Ectodermal cell (in vitro differentiated cells): ENCODE data around the gene ECE1.

Source experiments
- H3K27ac ChIP-seq: 2 replicates; pipeline ENCODE4 v1.7.0; 2013; ENCODE audit warnings: mild to moderate bottlenecking, low read depth, low read length; ENCODE audit not compliant: insufficient read depth, poor library complexity, severe bottlenecking
- H3K27me3 ChIP-seq: 2 replicates; pipeline ENCODE4 v1.7.0; 2013; ENCODE audit warnings: mild to moderate bottlenecking, low read length; ENCODE audit not compliant: insufficient read depth, control insufficient read depth, poor library complexity, severe bottlenecking
- H3K36me3 ChIP-seq: one replicate; pipeline ENCODE4 v1.7.0; 2013; ENCODE audit warnings: low read length; ENCODE audit not compliant: control insufficient read depth, insufficient read depth
- H3K4me1 ChIP-seq: one replicate; pipeline ENCODE4 v1.7.0; 2013; ENCODE audit warnings: low read length; ENCODE audit not compliant: control insufficient read depth, insufficient read depth
- H3K4me3 ChIP-seq: 2 replicates; pipeline ENCODE4 v1.7.0; 2013; ENCODE audit warnings: low read depth, low read length, control low read depth; ENCODE audit not compliant: insufficient read depth
- H3K9me3 ChIP-seq: 2 replicates; pipeline ENCODE4 v1.7.0; 2013; ENCODE audit warnings: mild to moderate bottlenecking, low read length, moderate library complexity; ENCODE audit not compliant: control insufficient read depth
- WGBS, 2 experiments: methylation state at CpG; one replicate each; pipeline ENCODE4 v1.1.7; 2013; ENCODE audit warnings: missing lambda C conversion rate in 2 of 2; 5-methylcytosine and 5-hydroxymethylcytosine counted together

ECE1 gene

GRCh38 chr1:21267191-21268077 is 22.8 kb downstream of the ECE1 start:
- peaks cover 6% of the 10 kb centered on the region for H3K4me1 ChIP-seq

GRCh38 chr1:21266119-21266774 is 24.0 kb downstream of the ECE1 start:
- Histone ChIP-seq H3K9me3 (no peaks in the 10 kb centered on the region), H3K4me3 (no peak overlapping the region), H3K27me3 (no peaks in the 10 kb centered on the region), H3K4me1 (peaks cover 16% of the 10 kb centered on the region), H3K27ac (no peak overlapping the region), H3K36me3 (peaks cover 4% of the 10 kb centered on the region)
- 88% methylated on average over 12 of the region's 12 CpGs for WGBS, 2 experiments

More at GRCh38 chr1:21267191-21268077, 22.8 kb downstream of the ECE1 start:
- Histone ChIP-seq H3K4me3 (no peak overlapping the region), H3K27ac (no peak overlapping the region), H3K27me3 (no peaks in the 10 kb centered on the region), H3K9me3 (no peaks in the 10 kb centered on the region), H3K36me3 (peaks cover 8% of the 10 kb centered on the region)
- WGBS, 2 experiments, result 93 to 95% methylated on average over 16 of the region's 16 CpGs

- no peak overlapping the region for H3K4me3 ChIP-seq
- peaks cover 16% of the 10 kb centered on the region for H3K4me1 ChIP-seq
- H3K27me3 ChIP-seq, result no peaks in the 10 kb centered on the region
- no peak overlapping the region for H3K27ac ChIP-seq
- 95% methylated on average over 6 of the region's 6 CpGs for WGBS, 2 experiments
- H3K36me3 ChIP-seq, result peaks cover 4% of the 10 kb centered on the region
- H3K9me3 ChIP-seq, result no peaks in the 10 kb centered on the region
These were observed 24.6 kb downstream of the ECE1 start for GRCh38 chr1:21265644-21266043.

GRCh38 chr1:21264898-21265297 is 25.4 kb downstream of the ECE1 start:
- 76 to 80% methylated on average over 4 of the region's 4 CpGs for WGBS, 2 experiments

GRCh38 chr1:21263653-21264225 is 26.5 kb downstream of the ECE1 start:
- Histone ChIP-seq H3K27ac (no peak overlapping the region), H3K4me1 (peaks cover 16% of the 10 kb centered on the region), H3K36me3 (peaks cover 4% of the 10 kb centered on the region), H3K9me3 (no peaks in the 10 kb centered on the region), H3K27me3 (no peaks in the 10 kb centered on the region), H3K4me3 (no peak overlapping the region)
- 94 to 95% methylated on average over 11 of the region's 11 CpGs for WGBS, 2 experiments

More at GRCh38 chr1:21264898-21265297, 25.4 kb downstream of the ECE1 start:
- Histone ChIP-seq H3K4me3 (no peak overlapping the region), H3K9me3 (no peaks in the 10 kb centered on the region), H3K27ac (no peak overlapping the region), H3K27me3 (no peaks in the 10 kb centered on the region), H3K4me1 (peaks cover 16% of the 10 kb centered on the region), H3K36me3 (peaks cover 4% of the 10 kb centered on the region)

GRCh38 chr1:21263052-21263429 is 27.2 kb downstream of the ECE1 start:
- H3K27me3 ChIP-seq, result no peaks in the 10 kb centered on the region
- H3K4me3 ChIP-seq, result no peak overlapping the region
- peaks cover 16% of the 10 kb centered on the region for H3K4me1 ChIP-seq
- H3K36me3 ChIP-seq, result peaks cover 4% of the 10 kb centered on the region
- WGBS, 2 experiments, result 77% methylated on average over 9 of the region's 10 CpGs
- H3K27ac ChIP-seq, result no peak overlapping the region
- H3K9me3 ChIP-seq, result no peaks in the 10 kb centered on the region

GRCh38 chr1:21262293-21263051 is 27.8 kb downstream of the ECE1 start:
- WGBS, 2 experiments, result 55 to 57% methylated on average over 23 of the region's 23 CpGs
- peaks cover 16% of the 10 kb centered on the region for H3K4me1 ChIP-seq
- H3K27me3 ChIP-seq, result no peaks in the 10 kb centered on the region
- H3K36me3 ChIP-seq, result peaks cover 1% of the 10 kb centered on the region
- no peaks in the 10 kb centered on the region for H3K9me3 ChIP-seq
- H3K4me3 ChIP-seq, result no peak overlapping the region
- peak overlapping the region; percentile 66 for H3K27ac ChIP-seq

- H3K27ac ChIP-seq, result peak overlapping the region; percentile 66
- no peak overlapping the region for H3K4me3 ChIP-seq
- H3K4me1 ChIP-seq, result peaks cover 16% of the 10 kb centered on the region
- 75 to 77% methylated on average over 20 of the region's 20 CpGs for WGBS, 2 experiments
- H3K36me3 ChIP-seq, result no peaks in the 10 kb centered on the region
- no peaks in the 10 kb centered on the region for H3K27me3 ChIP-seq
- no peaks in the 10 kb centered on the region for H3K9me3 ChIP-seq
These were observed 28.5 kb downstream of the ECE1 start for GRCh38 chr1:21261551-21262292.

GRCh38 chr1:21260405-21261125 is 29.7 kb downstream of the ECE1 start:
- no peaks in the 10 kb centered on the region for H3K9me3 ChIP-seq
- no peak overlapping the region for H3K27ac ChIP-seq
- no peaks in the 10 kb centered on the region for H3K36me3 ChIP-seq
- H3K27me3 ChIP-seq, result no peaks in the 10 kb centered on the region
- H3K4me1 ChIP-seq, result peaks cover 16% of the 10 kb centered on the region
- H3K4me3 ChIP-seq, result no peak overlapping the region
- WGBS, 2 experiments, result 91 to 93% methylated on average over 22 of the region's 22 CpGs
